ENCODE measurements around the gene PLSCR4. TPM values are rescaled to one million over a fixed set of nuclear protein-coding genes. Genes with fewer than 3 reads are reported as not detected.

PLSCR4 gene
- total RNA-seq, 2 donors from 2014 or later, result 19.4 to 28.5 TPM

GRCh38 chr3:146273721-146274407 is 23.0 kb upstream of the PLSCR4 start:
- Histone ChIP-seq H3K4me3 (no peak overlapping the region), H3K27ac (no peak overlapping the region), H3K36me3 (replicated peaks in 1 of 2; ENCODE audit: insufficient read depth in 1 of 2, low read depth in 2 of 2) (no peaks in the 10 kb centered on the region), H3K4me1 (no peaks in the 10 kb centered on the region), H3K27me3 (no peaks in the 10 kb centered on the region), H3K9me3 (no peaks in the 10 kb centered on the region)
- 95 to 96% methylated on average over 6 of the region's 6 CpGs for WGBS, 2 donors
- TF ChIP-seq CTCF (IDR thresholded peaks at IDR 0.05), result no peak
- no peak for TF ChIP-seq POLR2A (IDR thresholded peaks at IDR 0.05)
- ATAC-seq (no peak), DNase-seq (no peak)
- intact Hi-C loops (cut with DNase I), result no loop called here

GRCh38 chr3:146271180-146271579 is 20.3 kb upstream of the PLSCR4 start:
- DNase-seq, result no peak
- intact Hi-C loops (cut with DNase I), result no loop called here
- H3K4me1 ChIP-seq, result no peaks in the 10 kb centered on the region
- H3K36me3 ChIP-seq (replicated peaks in 1 of 2; ENCODE audit: insufficient read depth in 1 of 2, low read depth in 2 of 2), result no peaks in the 10 kb centered on the region
- H3K27me3 ChIP-seq, result no peaks in the 10 kb centered on the region
- no peaks in the 10 kb centered on the region for H3K9me3 ChIP-seq
- TF ChIP-seq POLR2A (IDR thresholded peaks at IDR 0.05), result no peak
- TF ChIP-seq CTCF (IDR thresholded peaks at IDR 0.05), result no peak
- H3K27ac ChIP-seq, result no peak overlapping the region
- no peak overlapping the region for H3K4me3 ChIP-seq
- no peak for ATAC-seq

- Histone ChIP-seq H3K36me3 (replicated peaks in 1 of 2; ENCODE audit: insufficient read depth in 1 of 2, low read depth in 2 of 2) (no peaks in the 10 kb centered on the region), H3K4me3 (no peak overlapping the region), H3K27ac (no peak overlapping the region), H3K9me3 (no peaks in the 10 kb centered on the region), H3K27me3 (no peaks in the 10 kb centered on the region), H3K4me1 (no peaks in the 10 kb centered on the region)
- TF ChIP-seq CTCF (IDR thresholded peaks at IDR 0.05), result no peak
- TF ChIP-seq POLR2A (IDR thresholded peaks at IDR 0.05), result no peak
- intact Hi-C loops (cut with DNase I), result no loop called here
- DNase-seq (no peak), ATAC-seq (no peak)
- 87 to 90% methylated on average over 4 of the region's 4 CpGs for WGBS, 2 donors
These were observed 18.4 kb upstream of the PLSCR4 start for GRCh38 chr3:146269271-146269670.

GRCh38 chr3:146268535-146269219 is 17.8 kb upstream of the PLSCR4 start:
- Histone ChIP-seq H3K27ac (no peak overlapping the region), H3K4me1 (no peaks in the 10 kb centered on the region), H3K4me3 (no peak overlapping the region), H3K36me3 (replicated peaks in 1 of 2; ENCODE audit: insufficient read depth in 1 of 2, low read depth in 2 of 2) (no peaks in the 10 kb centered on the region), H3K9me3 (no peaks in the 10 kb centered on the region), H3K27me3 (no peaks in the 10 kb centered on the region)
- DNase-seq (no peak), ATAC-seq (no peak)
- intact Hi-C loops (cut with DNase I), result no loop called here
- no peak for TF ChIP-seq CTCF (IDR thresholded peaks at IDR 0.05)
- no peak for TF ChIP-seq POLR2A (IDR thresholded peaks at IDR 0.05)
- 87 to 88% methylated on average over 6 of the region's 6 CpGs for WGBS, 2 donors

- DNase-seq, result no peak
- 61 to 70% methylated on average over 1 of the region's 1 CpG for WGBS, 2 donors
- Histone ChIP-seq H3K4me3 (no peak overlapping the region), H3K9me3 (no peaks in the 10 kb centered on the region), H3K4me1 (no peaks in the 10 kb centered on the region), H3K27ac (no peak overlapping the region), H3K36me3 (replicated peaks in 1 of 2; ENCODE audit: insufficient read depth in 1 of 2, low read depth in 2 of 2) (no peaks in the 10 kb centered on the region), H3K27me3 (no peaks in the 10 kb centered on the region)
- TF ChIP-seq CTCF (IDR thresholded peaks at IDR 0.05) (no peak), POLR2A (IDR thresholded peaks at IDR 0.05) (no peak)
- intact Hi-C loops (cut with DNase I), result no loop called here
- ATAC-seq, result no peak
These were observed 14.8 kb upstream of the PLSCR4 start for GRCh38 chr3:146265720-146266119.
